ENCODE data around the gene RIMBP2.

The RIMBP2 gene

GRCh38 chr12:130538343-130539095 is 177.6 kb downstream of the RIMBP2 start:
- no peak overlapping the region for H3K9ac ChIP-seq (ENCODE audit: low read depth in 1 of 2, low read length in 2 of 2)
- no peaks in the 10 kb centered on the region for H3K4me1 ChIP-seq (ENCODE audit: control insufficient read depth in 2 of 2, insufficient read depth in 2 of 2, low read length in 2 of 2)
- no peak overlapping the region for H3K27ac ChIP-seq (ENCODE audit: low read depth in 2 of 2, low read length in 2 of 2)
- peaks cover 0 to 4% of the 10 kb centered on the region in 2 donors for H3K9me3 ChIP-seq (ENCODE audit: control insufficient read depth in 2 of 2, low read length in 2 of 2)
- H3K27me3 ChIP-seq (ENCODE audit: control insufficient read depth in 2 of 2, insufficient read depth in 2 of 2, low read length in 2 of 2) = no peaks in the 10 kb centered on the region
- H3K36me3 ChIP-seq (ENCODE audit: control insufficient read depth in 2 of 2, insufficient read depth in 2 of 2, low read length in 2 of 2) = no peaks in the 10 kb centered on the region
- H3K4me3 ChIP-seq (ENCODE audit: low read length in 2 of 2) = no peak overlapping the region

- H3K4me3 ChIP-seq (ENCODE audit: low read length in 2 of 2) = no peak overlapping the region
- no peak overlapping the region for H3K27ac ChIP-seq (ENCODE audit: low read depth in 2 of 2, low read length in 2 of 2)
- no peaks in the 10 kb centered on the region for H3K27me3 ChIP-seq (ENCODE audit: control insufficient read depth in 2 of 2, insufficient read depth in 2 of 2, low read length in 2 of 2)
- H3K36me3 ChIP-seq (ENCODE audit: control insufficient read depth in 2 of 2, insufficient read depth in 2 of 2, low read length in 2 of 2) = no peaks in the 10 kb centered on the region
- peaks cover 0 to 4% of the 10 kb centered on the region in 2 donors for H3K9me3 ChIP-seq (ENCODE audit: control insufficient read depth in 2 of 2, low read length in 2 of 2)
- no peak overlapping the region for H3K9ac ChIP-seq (ENCODE audit: low read depth in 1 of 2, low read length in 2 of 2)
- no peaks in the 10 kb centered on the region for H3K4me1 ChIP-seq (ENCODE audit: control insufficient read depth in 2 of 2, insufficient read depth in 2 of 2, low read length in 2 of 2)
Measured at GRCh38 chr12:130537655-130538054, 178.4 kb downstream of the RIMBP2 start.

GRCh38 chr12:130537051-130537450 is 179.0 kb downstream of the RIMBP2 start:
- no peak overlapping the region for H3K4me3 ChIP-seq (ENCODE audit: low read length in 2 of 2)
- H3K27me3 ChIP-seq (ENCODE audit: control insufficient read depth in 2 of 2, insufficient read depth in 2 of 2, low read length in 2 of 2) = no peaks in the 10 kb centered on the region
- no peak overlapping the region for H3K9ac ChIP-seq (ENCODE audit: low read depth in 1 of 2, low read length in 2 of 2)
- H3K9me3 ChIP-seq (ENCODE audit: control insufficient read depth in 2 of 2, low read length in 2 of 2) = peaks cover 0 to 4% of the 10 kb centered on the region in 2 donors
- H3K36me3 ChIP-seq (ENCODE audit: control insufficient read depth in 2 of 2, insufficient read depth in 2 of 2, low read length in 2 of 2) = no peaks in the 10 kb centered on the region
- H3K27ac ChIP-seq (ENCODE audit: low read depth in 2 of 2, low read length in 2 of 2) = no peak overlapping the region
- no peaks in the 10 kb centered on the region for H3K4me1 ChIP-seq (ENCODE audit: control insufficient read depth in 2 of 2, insufficient read depth in 2 of 2, low read length in 2 of 2)

- Histone ChIP-seq H3K4me3 (ENCODE audit: low read length in 2 of 2) (no peak overlapping the region), H3K9ac (ENCODE audit: low read depth in 1 of 2, low read length in 2 of 2) (no peak overlapping the region), H3K27me3 (ENCODE audit: control insufficient read depth in 2 of 2, insufficient read depth in 2 of 2, low read length in 2 of 2) (no peaks in the 10 kb centered on the region), H3K36me3 (ENCODE audit: control insufficient read depth in 2 of 2, insufficient read depth in 2 of 2, low read length in 2 of 2) (no peaks in the 10 kb centered on the region), H3K27ac (ENCODE audit: low read depth in 2 of 2, low read length in 2 of 2) (no peak overlapping the region), H3K4me1 (ENCODE audit: control insufficient read depth in 2 of 2, insufficient read depth in 2 of 2, low read length in 2 of 2) (no peaks in the 10 kb centered on the region), H3K9me3 (ENCODE audit: control insufficient read depth in 2 of 2, low read length in 2 of 2) (no peaks in the 10 kb centered on the region)
Measured at GRCh38 chr12:130530429-130530828, 185.7 kb downstream of the RIMBP2 start.

GRCh38 chr12:130529781-130530180 is 186.3 kb downstream of the RIMBP2 start:
- H3K27me3 ChIP-seq (ENCODE audit: control insufficient read depth in 2 of 2, insufficient read depth in 2 of 2, low read length in 2 of 2) = no peaks in the 10 kb centered on the region
- no peaks in the 10 kb centered on the region for H3K36me3 ChIP-seq (ENCODE audit: control insufficient read depth in 2 of 2, insufficient read depth in 2 of 2, low read length in 2 of 2)
- H3K9me3 ChIP-seq (ENCODE audit: control insufficient read depth in 2 of 2, low read length in 2 of 2) = no peaks in the 10 kb centered on the region
- H3K27ac ChIP-seq (ENCODE audit: low read depth in 2 of 2, low read length in 2 of 2) = no peak overlapping the region
- no peaks in the 10 kb centered on the region for H3K4me1 ChIP-seq (ENCODE audit: control insufficient read depth in 2 of 2, insufficient read depth in 2 of 2, low read length in 2 of 2)
- H3K4me3 ChIP-seq (ENCODE audit: low read length in 2 of 2) = no peak overlapping the region
- H3K9ac ChIP-seq (ENCODE audit: low read depth in 1 of 2, low read length in 2 of 2) = no peak overlapping the region

- Histone ChIP-seq H3K4me3 (ENCODE audit: low read length in 2 of 2) (no peak overlapping the region), H3K27me3 (ENCODE audit: control insufficient read depth in 2 of 2, insufficient read depth in 2 of 2, low read length in 2 of 2) (no peaks in the 10 kb centered on the region), H3K27ac (ENCODE audit: low read depth in 2 of 2, low read length in 2 of 2) (no peak overlapping the region), H3K4me1 (ENCODE audit: control insufficient read depth in 2 of 2, insufficient read depth in 2 of 2, low read length in 2 of 2) (no peaks in the 10 kb centered on the region), H3K9me3 (ENCODE audit: control insufficient read depth in 2 of 2, low read length in 2 of 2) (no peaks in the 10 kb centered on the region), H3K36me3 (ENCODE audit: control insufficient read depth in 2 of 2, insufficient read depth in 2 of 2, low read length in 2 of 2) (no peaks in the 10 kb centered on the region), H3K9ac (ENCODE audit: low read depth in 1 of 2, low read length in 2 of 2) (no peak overlapping the region)
Measured at GRCh38 chr12:130527239-130527638, 188.9 kb downstream of the RIMBP2 start.

GRCh38 chr12:130526813-130527212 is 189.3 kb downstream of the RIMBP2 start:
- Histone ChIP-seq H3K9me3 (ENCODE audit: control insufficient read depth in 2 of 2, low read length in 2 of 2) (no peaks in the 10 kb centered on the region), H3K4me1 (ENCODE audit: control insufficient read depth in 2 of 2, insufficient read depth in 2 of 2, low read length in 2 of 2) (no peaks in the 10 kb centered on the region), H3K36me3 (ENCODE audit: control insufficient read depth in 2 of 2, insufficient read depth in 2 of 2, low read length in 2 of 2) (no peaks in the 10 kb centered on the region), H3K27me3 (ENCODE audit: control insufficient read depth in 2 of 2, insufficient read depth in 2 of 2, low read length in 2 of 2) (no peaks in the 10 kb centered on the region), H3K4me3 (ENCODE audit: low read length in 2 of 2) (no peak overlapping the region), H3K27ac (ENCODE audit: low read depth in 2 of 2, low read length in 2 of 2) (no peak overlapping the region), H3K9ac (ENCODE audit: low read depth in 1 of 2, low read length in 2 of 2) (no peak overlapping the region)

GRCh38 chr12:130525384-130526172 is 190.5 kb downstream of the RIMBP2 start:
- H3K9ac ChIP-seq (ENCODE audit: low read depth in 1 of 2, low read length in 2 of 2) = no peak overlapping the region
- no peaks in the 10 kb centered on the region for H3K27me3 ChIP-seq (ENCODE audit: control insufficient read depth in 2 of 2, insufficient read depth in 2 of 2, low read length in 2 of 2)
- no peak overlapping the region for H3K27ac ChIP-seq (ENCODE audit: low read depth in 2 of 2, low read length in 2 of 2)
- H3K4me3 ChIP-seq (ENCODE audit: low read length in 2 of 2) = no peak overlapping the region
- H3K4me1 ChIP-seq (ENCODE audit: control insufficient read depth in 2 of 2, insufficient read depth in 2 of 2, low read length in 2 of 2) = no peaks in the 10 kb centered on the region
- H3K9me3 ChIP-seq (ENCODE audit: control insufficient read depth in 2 of 2, low read length in 2 of 2) = no peaks in the 10 kb centered on the region
- H3K36me3 ChIP-seq (ENCODE audit: control insufficient read depth in 2 of 2, insufficient read depth in 2 of 2, low read length in 2 of 2) = no peaks in the 10 kb centered on the region

- Histone ChIP-seq H3K27me3 (ENCODE audit: control insufficient read depth in 2 of 2, insufficient read depth in 2 of 2, low read length in 2 of 2) (no peaks in the 10 kb centered on the region), H3K36me3 (ENCODE audit: control insufficient read depth in 2 of 2, insufficient read depth in 2 of 2, low read length in 2 of 2) (no peaks in the 10 kb centered on the region), H3K27ac (ENCODE audit: low read depth in 2 of 2, low read length in 2 of 2) (no peak overlapping the region), H3K4me1 (ENCODE audit: control insufficient read depth in 2 of 2, insufficient read depth in 2 of 2, low read length in 2 of 2) (no peaks in the 10 kb centered on the region), H3K9me3 (ENCODE audit: control insufficient read depth in 2 of 2, low read length in 2 of 2) (no peaks in the 10 kb centered on the region), H3K9ac (ENCODE audit: low read depth in 1 of 2, low read length in 2 of 2) (no peak overlapping the region), H3K4me3 (ENCODE audit: low read length in 2 of 2) (no peak overlapping the region)
Measured at GRCh38 chr12:130524759-130525158, 191.3 kb downstream of the RIMBP2 start.

- Histone ChIP-seq H3K36me3 (ENCODE audit: control insufficient read depth in 2 of 2, insufficient read depth in 2 of 2, low read length in 2 of 2) (no peaks in the 10 kb centered on the region), H3K4me3 (ENCODE audit: low read length in 2 of 2) (no peak overlapping the region)
Measured at GRCh38 chr12:130523863-130524614, 192.1 kb downstream of the RIMBP2 start.

More at GRCh38 chr12:130523863-130524614, 192.1 kb downstream of the RIMBP2 start:
- Histone ChIP-seq H3K27me3 (ENCODE audit: control insufficient read depth in 2 of 2, insufficient read depth in 2 of 2, low read length in 2 of 2) (no peaks in the 10 kb centered on the region), H3K9ac (ENCODE audit: low read depth in 1 of 2, low read length in 2 of 2) (no peak overlapping the region), H3K9me3 (ENCODE audit: control insufficient read depth in 2 of 2, low read length in 2 of 2) (no peaks in the 10 kb centered on the region), H3K27ac (ENCODE audit: low read depth in 2 of 2, low read length in 2 of 2) (no peak overlapping the region), H3K4me1 (ENCODE audit: control insufficient read depth in 2 of 2, insufficient read depth in 2 of 2, low read length in 2 of 2) (no peaks in the 10 kb centered on the region)
